SK-N-MC (cell line): Measurements from ENCODE around the gene BACH2.

Experiments used
- EZH2 ChIP-seq: fragments of 200-600 bp; sonication (generic); IDR thresholded peaks from one replicate; pipeline ENCODE4 v1.6.1; 2017; ENCODE audit warnings: antibody characterized with exemption
- FOXP2 ChIP-seq: optimal IDR thresholded peaks from 2 replicates; pipeline ENCODE3; 2011; ENCODE audit warnings: mild to moderate bottlenecking, moderate library complexity; ENCODE audit not compliant: insufficient read depth; ENCODE audit errors: extremely low read length, control extremely low read depth
- POLR2AphosphoS5 ChIP-seq: IDR thresholded peaks from 2 replicates; pipeline ENCODE4 v1.6.1; 2012; ENCODE audit warnings: mild to moderate bottlenecking, low read depth, low read length, borderline replicate concordance

DNA sequence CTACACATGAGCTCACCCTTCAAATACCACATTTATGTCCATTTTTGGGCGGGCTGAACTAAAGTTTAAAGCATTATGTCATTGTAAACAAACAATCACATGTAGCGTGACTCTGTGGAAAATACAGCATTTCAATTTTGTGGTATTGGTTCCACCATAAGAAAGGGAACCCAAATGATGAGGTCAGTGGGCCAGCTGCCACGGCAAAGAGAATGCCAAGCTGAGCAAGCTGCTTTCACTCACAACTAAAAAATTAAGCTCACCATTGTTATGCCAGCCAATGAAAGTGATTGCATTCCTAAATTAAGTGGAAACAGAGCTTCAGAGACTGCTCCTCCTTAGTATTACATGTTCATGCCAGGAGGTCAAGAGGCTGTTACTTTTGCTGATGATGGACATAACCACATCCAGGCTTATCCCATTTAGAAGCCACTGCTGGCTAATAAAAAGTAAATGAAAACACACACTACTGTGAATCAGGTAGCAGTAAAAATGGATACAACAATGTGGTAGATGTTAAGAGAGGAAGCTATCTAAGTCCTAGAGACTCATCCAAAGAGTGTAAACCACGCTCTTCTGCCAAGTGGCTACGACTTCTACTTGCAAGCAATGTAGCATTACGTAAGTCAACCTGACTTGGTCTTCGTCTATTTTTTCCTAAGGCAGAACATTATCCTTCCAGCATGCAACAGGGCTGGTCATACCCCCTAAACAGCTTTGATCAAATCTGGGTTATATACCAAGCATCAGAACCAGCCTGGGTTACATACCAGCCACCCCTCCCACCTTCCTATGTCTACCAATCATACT, 164.8 kb downstream of the BACH2 start:
- TF ChIP-seq POLR2AphosphoS5 (no peak), EZH2 (no peak), FOXP2 (no peak)
